ENCODE data around the gene DAPL1.

The DAPL1 gene

GRCh38 chr2:158788951-158789350 lies 6.2 kb upstream of the DAPL1 start:
- no peak for TF ChIP-seq NFIC (IDR thresholded peaks at IDR 0.05)
- TF ChIP-seq EGR1 (IDR thresholded peaks at IDR 0.05) = no peak
- TF ChIP-seq FOXM1 (IDR thresholded peaks at IDR 0.05; ENCODE audit: borderline replicate concordance, low read depth) = no peak
- TF ChIP-seq ZBTB7A (IDR thresholded peaks at IDR 0.05; ENCODE audit: low read depth) = no peak
- TF ChIP-seq, protein P1, sequence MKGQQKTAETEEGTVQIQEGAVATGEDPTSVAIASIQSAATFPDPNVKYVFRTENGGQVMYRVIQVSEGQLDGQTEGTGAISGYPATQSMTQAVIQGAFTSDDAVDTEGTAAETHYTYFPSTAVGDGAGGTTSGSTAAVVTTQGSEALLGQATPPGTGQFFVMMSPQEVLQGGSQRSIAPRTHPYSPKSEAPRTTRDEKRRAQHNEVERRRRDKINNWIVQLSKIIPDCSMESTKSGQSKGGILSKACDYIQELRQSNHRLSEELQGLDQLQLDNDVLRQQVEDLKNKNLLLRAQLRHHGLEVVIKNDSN (IDR thresholded peaks at IDR 0.05) = no peak
- TF ChIP-seq TAF1 (IDR thresholded peaks at IDR 0.05; ENCODE audit: low read depth) = no peak
- TF ChIP-seq RAD21 (IDR thresholded peaks at IDR 0.05; ENCODE audit: low read depth) = no peak
- no peak for TF ChIP-seq TCF12 (IDR thresholded peaks at IDR 0.05; ENCODE audit: low read depth)
- TF ChIP-seq REST (IDR thresholded peaks at IDR 0.05; ENCODE audit: low read depth) = no peak
- TF ChIP-seq CEBPB (IDR thresholded peaks at IDR 0.05) = no peak
- no peak for TF ChIP-seq EP300 (IDR thresholded peaks at IDR 0.05; ENCODE audit: borderline replicate concordance)
- TF ChIP-seq, protein P2, sequence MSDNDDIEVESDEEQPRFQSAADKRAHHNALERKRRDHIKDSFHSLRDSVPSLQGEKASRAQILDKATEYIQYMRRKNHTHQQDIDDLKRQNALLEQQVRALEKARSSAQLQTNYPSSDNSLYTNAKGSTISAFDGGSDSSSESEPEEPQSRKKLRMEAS (IDR thresholded peaks at IDR 0.05) = no peak
- TF ChIP-seq TEAD4 (IDR thresholded peaks at IDR 0.05) = no peak
- no peak for TF ChIP-seq YY1 (IDR thresholded peaks at IDR 0.05; ENCODE audit: low read depth)
- no peak for TF ChIP-seq CREB1 (IDR thresholded peaks at IDR 0.05; ENCODE audit: low read depth)

- TF ChIP-seq, protein P2 (IDR thresholded peaks at IDR 0.05) = no peak
- TF ChIP-seq FOXM1 (IDR thresholded peaks at IDR 0.05; ENCODE audit: borderline replicate concordance, low read depth) = no peak
- TF ChIP-seq TEAD4 (IDR thresholded peaks at IDR 0.05) = no peak
- no peak for TF ChIP-seq RAD21 (IDR thresholded peaks at IDR 0.05; ENCODE audit: low read depth)
- no peak for TF ChIP-seq TAF1 (IDR thresholded peaks at IDR 0.05; ENCODE audit: low read depth)
- no peak for TF ChIP-seq REST (IDR thresholded peaks at IDR 0.05; ENCODE audit: low read depth)
- TF ChIP-seq ZBTB7A (IDR thresholded peaks at IDR 0.05; ENCODE audit: low read depth) = no peak
- no peak for TF ChIP-seq CEBPB (IDR thresholded peaks at IDR 0.05)
- no peak for TF ChIP-seq CREB1 (IDR thresholded peaks at IDR 0.05; ENCODE audit: low read depth)
- TF ChIP-seq, protein P1 (IDR thresholded peaks at IDR 0.05) = no peak
- no peak for TF ChIP-seq EP300 (IDR thresholded peaks at IDR 0.05; ENCODE audit: borderline replicate concordance)
- no peak for TF ChIP-seq NFIC (IDR thresholded peaks at IDR 0.05)
- no peak for TF ChIP-seq TCF12 (IDR thresholded peaks at IDR 0.05; ENCODE audit: low read depth)
- no peak for TF ChIP-seq EGR1 (IDR thresholded peaks at IDR 0.05)
- no peak for TF ChIP-seq YY1 (IDR thresholded peaks at IDR 0.05; ENCODE audit: low read depth)
Measured at GRCh38 chr2:158796652-158797051, 1.5 kb downstream of the DAPL1 start.

DNA sequence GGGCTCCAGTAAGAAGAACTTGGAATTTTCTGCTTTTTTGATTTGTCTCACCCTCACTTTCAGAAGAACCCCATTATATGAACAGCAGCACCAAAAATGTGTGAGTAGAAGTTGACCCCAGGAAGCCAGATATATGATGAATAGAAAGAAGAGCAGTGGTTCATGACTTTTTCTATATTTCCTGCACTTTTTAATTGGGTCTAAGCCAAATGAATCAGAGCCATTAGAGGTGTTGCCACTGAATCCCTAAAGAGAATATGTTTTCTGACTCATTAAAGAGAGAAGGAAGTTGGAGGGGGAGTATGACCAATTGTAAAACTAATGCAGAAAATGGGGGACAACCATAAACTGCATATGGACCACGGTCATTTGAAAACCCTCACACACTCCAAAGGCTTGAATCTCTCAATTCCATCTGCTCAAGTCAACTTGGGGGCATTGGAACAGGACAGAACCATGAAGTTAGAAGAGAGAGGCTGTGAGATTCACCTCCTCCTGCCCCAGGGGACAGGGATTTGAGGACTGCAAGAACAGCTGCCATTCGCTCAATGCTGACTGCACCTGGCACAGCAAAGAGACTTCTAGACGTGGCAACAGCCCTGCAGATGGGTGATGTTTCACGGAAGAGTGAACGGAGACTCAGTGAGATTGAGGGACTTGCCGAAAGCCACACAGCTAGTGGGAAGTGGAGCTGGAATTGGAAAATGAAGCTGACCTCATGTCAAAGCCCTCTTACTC lies 3.0 kb downstream of the DAPL1 start:
- TF ChIP-seq NFIC (IDR thresholded peaks at IDR 0.05) = peak; percentile 11; the same call in 1 of the 2 replicates
- TF ChIP-seq FOXM1 (IDR thresholded peaks at IDR 0.05; ENCODE audit: borderline replicate concordance, low read depth) = no peak

DNA sequence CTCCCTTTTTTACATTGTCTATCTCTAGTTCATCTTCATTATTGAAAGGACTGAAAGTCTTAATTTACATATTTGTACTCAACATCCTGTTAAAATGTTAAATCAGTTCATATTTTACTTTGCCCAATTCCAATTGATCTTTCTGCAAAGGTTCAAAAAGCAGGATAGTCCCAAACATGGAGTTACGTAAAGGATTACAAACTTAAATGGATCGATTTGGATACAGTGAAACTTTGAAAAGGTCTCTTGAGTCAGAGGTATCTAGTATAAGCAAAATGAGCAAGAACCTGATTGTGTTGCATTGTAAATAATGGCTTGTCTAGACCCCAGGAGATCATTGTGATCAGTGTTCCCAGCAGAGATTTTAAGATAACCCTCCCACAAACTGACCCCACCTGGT lies 4.1 kb downstream of the DAPL1 start:
- no peak for TF ChIP-seq TCF12 (IDR thresholded peaks at IDR 0.05; ENCODE audit: low read depth)
- no peak for TF ChIP-seq CREB1 (IDR thresholded peaks at IDR 0.05; ENCODE audit: low read depth)
- TF ChIP-seq NFIC (IDR thresholded peaks at IDR 0.05) = no peak
- no peak for TF ChIP-seq ZBTB7A (IDR thresholded peaks at IDR 0.05; ENCODE audit: low read depth)
- no peak for TF ChIP-seq FOXM1 (IDR thresholded peaks at IDR 0.05; ENCODE audit: borderline replicate concordance, low read depth)
- no peak for TF ChIP-seq RAD21 (IDR thresholded peaks at IDR 0.05; ENCODE audit: low read depth)
- TF ChIP-seq EGR1 (IDR thresholded peaks at IDR 0.05) = no peak
- no peak for TF ChIP-seq TAF1 (IDR thresholded peaks at IDR 0.05; ENCODE audit: low read depth)
- TF ChIP-seq EP300 (IDR thresholded peaks at IDR 0.05; ENCODE audit: borderline replicate concordance) = no peak
- TF ChIP-seq, protein P1 (IDR thresholded peaks at IDR 0.05) = no peak
- TF ChIP-seq CEBPB (IDR thresholded peaks at IDR 0.05) = no peak
- no peak for TF ChIP-seq TEAD4 (IDR thresholded peaks at IDR 0.05)
- TF ChIP-seq, protein P2 (IDR thresholded peaks at IDR 0.05) = no peak
- TF ChIP-seq YY1 (IDR thresholded peaks at IDR 0.05; ENCODE audit: low read depth) = no peak
- no peak for TF ChIP-seq REST (IDR thresholded peaks at IDR 0.05; ENCODE audit: low read depth)

All from Ishikawa (cell line).